K562 (cell line): ENCODE results near the gene LAMB4. TPM values are rescaled to one million over a fixed set of nuclear protein-coding genes. Genes with fewer than 3 reads are reported as not detected.

Experiments
- ATAC-seq: fragments of 200-7000 bp; cut with Tn5 transposase; 3 replicates; pipeline ENCODE4 v1.9.1; 2020; ENCODE audit warnings: moderate library complexity
- BruUV-seq: library from RNA; stranded (reverse); fragments of 400-500 nt; replicated peaks from 2 replicates; lab custom pipeline; 2021; lab: Mats Ljungman, UMichigan
- CTCF ChIA-PET: fragments of 300-600 bp; formaldehyde crosslinking; extraction: SDS; loops from one replicate; lab custom pipeline; 2021; ENCODE audit warnings: low intra/inter-chr PET ratio; lab: Yijun Ruan, JAX
- POLR2A ChIA-PET: fragments of 300-600, 350-650 bp; sonication (Branson Sonifier 250); formaldehyde crosslinking; extraction: SDS; loops from one replicate; lab custom pipeline; 2021; ENCODE audit warnings: antibody characterized with exemption, inconsistent platforms; lab: Yijun Ruan, JAX
- DNase-seq, 4 experiments: peaks; one replicate each; pipeline versions ENCODE4 v3.0.0 to v3.0.0-alpha.2; 2011 to 2018; ENCODE audit warnings: low spot score in 3 of 4, mixed read lengths in 3 of 4; ENCODE audit errors: extremely low read depth in 1 of 4
- FAIRE-seq: peaks from 2 replicates; lab custom pipeline; 2011; peaks lifted over from hg19 to GRCh38; lab: Jason Lieb, UNC
- H2AFZ ChIP-seq: 2 replicates; pipeline ENCODE4 v1.6.0; 2011; ENCODE audit warnings: low read depth, low read length, control low read depth, inconsistent platforms
- H3K27ac ChIP-seq: fragments of 200-600 bp; 3 replicates; pipeline ENCODE4 v1.8.0; 2011; ENCODE audit warnings: low read depth, mild to moderate bottlenecking, control low read depth, inconsistent platforms, low read length, moderate library complexity, mixed read lengths; ENCODE audit errors: extremely low read depth
- H3K27me3 ChIP-seq, 2 experiments: fragments of 300-600 bp in 1 of 2; 2 replicates in 1 of 2; 3 replicates in 1 of 2; pipeline versions ENCODE4 v1.6.0 to v1.8.0; 2011; ENCODE audit warnings: inconsistent platforms in 2 of 2, low read length in 2 of 2, mild to moderate bottlenecking in 1 of 2, mixed read lengths in 1 of 2, moderate library complexity in 1 of 2; ENCODE audit not compliant: control insufficient read depth in 2 of 2, insufficient read depth in 2 of 2
- H3K36me3 ChIP-seq: fragments of 300-600 bp; 3 replicates; pipeline ENCODE4 v1.8.0; 2011; ENCODE audit warnings: mild to moderate bottlenecking, low read length, inconsistent platforms; ENCODE audit not compliant: control insufficient read depth, insufficient read depth
- H3K4me1 ChIP-seq, 2 experiments: fragments of 200-600 bp in 1 of 2; replicated peaks in 1 of 2; 2 replicates in 1 of 2; 3 replicates in 1 of 2; pipeline versions ENCODE4 v1.5.1 to v1.8.0; 2011; ENCODE audit warnings: inconsistent platforms in 2 of 2, low read length in 2 of 2, mild to moderate bottlenecking in 1 of 2, mixed read lengths in 1 of 2, moderate library complexity in 1 of 2; ENCODE audit not compliant: control insufficient read depth in 2 of 2, insufficient read depth in 2 of 2
- H3K4me2 ChIP-seq: 2 replicates; pipeline ENCODE4 v1.6.1; 2011; ENCODE audit warnings: low read length, control low read depth, inconsistent platforms, mixed read lengths; ENCODE audit not compliant: insufficient read depth
- H3K4me3 ChIP-seq: fragments of 200-600 bp; sonication (generic), shearing (Covaris generic); 2 replicates; pipeline ENCODE4 v1.5.1; 2016; ENCODE audit warnings: control low read depth, inconsistent platforms
- H3K79me2 ChIP-seq: fragments of 200-600 bp; 3 replicates; pipeline ENCODE4 v1.8.0; 2011; ENCODE audit warnings: low read length, inconsistent platforms; ENCODE audit not compliant: control insufficient read depth, insufficient read depth
- H3K9ac ChIP-seq, 2 experiments: 2 replicates each; pipeline versions ENCODE4 v1.6.0 to v1.6.1; 2011; ENCODE audit warnings: low read depth in 2 of 2, low read length in 2 of 2, control low read depth in 1 of 2, inconsistent platforms in 1 of 2, mild to moderate bottlenecking in 1 of 2, mixed read lengths in 1 of 2; ENCODE audit not compliant: insufficient read depth in 1 of 2
- H3K9me1 ChIP-seq: one replicate; pipeline ENCODE4 v1.6.0; 2011; ENCODE audit warnings: inconsistent platforms, mild to moderate bottlenecking, low read length, moderate library complexity; ENCODE audit not compliant: control insufficient read depth, insufficient read depth
- H3K9me3 ChIP-seq: replicated peaks from 2 replicates; pipeline ENCODE4 v1.5.1; 2011; ENCODE audit warnings: low read depth, low read length, inconsistent platforms; ENCODE audit not compliant: control insufficient read depth, insufficient read depth
- H4K20me1 ChIP-seq: replicated peaks from 2 replicates; pipeline ENCODE4 v1.6.1; 2011; ENCODE audit warnings: low read length, inconsistent platforms, mixed read lengths; ENCODE audit not compliant: control insufficient read depth, insufficient read depth
- MED1 ChIP-seq: sonication (generic); formaldehyde crosslinking; IDR thresholded peaks from 2 replicates; pipeline ENCODE4 v1.8.1; 2023; ENCODE audit warnings: missing genetic modification reagents, borderline replicate concordance
- NFRKB ChIP-seq: fragments of 450-650 bp; IDR thresholded peaks from 2 replicates; pipeline ENCODE4 v1.6.1; 2016; ENCODE audit warnings: low read depth
- PHF20 ChIP-seq: fragments of 450-650 bp; IDR thresholded peaks from 2 replicates; pipeline ENCODE4 v1.6.1; 2018; ENCODE audit not compliant: partially characterized antibody
- ZNF24 ChIP-seq: fragments of 450-650 bp; IDR thresholded peaks from 2 replicates; pipeline ENCODE4 v1.6.1; 2016
- WGBS: fragments of 100-300 bp; shearing (Covaris generic); methylation state at CpG from one replicate; pipeline ENCODE4 v1.1.6; 2016; ENCODE audit warnings: low coverage, mixed read lengths; ENCODE audit not compliant: insufficient coverage; ENCODE audit errors: missing lambda C conversion rate; 5-methylcytosine and 5-hydroxymethylcytosine counted together
- in situ Hi-C: fragments of 300-500 bp; cut with MboI; formaldehyde crosslinking; loops from 4 replicates; pipeline ENCODE4 v1.15.0; 2018; ENCODE audit warnings: inconsistent platforms, mixed read lengths
- intact Hi-C: fragments of 100-400 bp; cut with micrococcal nuclease; formaldehyde crosslinking; loops from 2 replicates; pipeline ENCODE4 v1.14.2; 2022
- polyA plus RNA-seq, 8 experiments: library from polyadenylated mRNA; depleted of rRNA in 4 of 8; stranded (reverse) in 5 of 8; unstranded in 3 of 8; fragments of >200 nt; fragmentation: Nextera tagmentation in 2 of 8; fragmentation: Illumina TruSeq in 1 of 8; extraction: Ambion mirVana in 2 of 8; extraction: Trizol in 1 of 8; gene quantifications; 2 replicates each; pipeline versions ENCODE4 v1.2.1 to v1.2.3, GENCODE V29; 2011 to 2014; ENCODE audit warnings: inconsistent platforms in 1 of 8, missing spikeins in 1 of 8
- total RNA-seq, 7 experiments: library from RNA; depleted of rRNA in 6 of 7; stranded (reverse); fragments of >200 nt in 6 of 7; fragmentation: Illumina TruSeq in 2 of 7; extraction: Trizol in 2 of 7; gene quantifications; 2 replicates each; pipeline versions ENCODE4 v1.2.1 to v1.2.3, GENCODE V29; 2011 to 2021; ENCODE audit warnings: low replicate concordance in 1 of 7
- TF ChIP-seq, protein P1 (sequence below): fragments of 450-650 bp; IDR thresholded peaks from 2 replicates; pipeline ENCODE4 v1.6.1; 2016; ENCODE audit warnings: missing biosample characterization, missing genetic modification characterization
- TF ChIP-seq, protein P2 (sequence below): fragments of 450-650 bp; formaldehyde crosslinking; IDR thresholded peaks from 2 replicates; pipeline ENCODE4 v1.4.0; 2020; ENCODE audit warnings: mild to moderate bottlenecking, mixed read lengths
- TF ChIP-seq, protein P3 (sequence below): fragments of 450-650 bp; formaldehyde crosslinking; IDR thresholded peaks from 2 replicates; pipeline ENCODE4 v1.4.0; 2022; ENCODE audit warnings: missing genetic modification characterization
- TF ChIP-seq, protein P4 (sequence below): fragments of 450-650 bp; conservative IDR thresholded peaks from 2 replicates; pipeline ENCODE4 v1.6.1; 2016; ENCODE audit warnings: missing genetic modification characterization, low read depth, mild to moderate bottlenecking, control low read depth, missing compliant biosample characterization
- TF ChIP-seq, protein P5 (sequence below): fragments of 200-800 bp; sonication (Bioruptor generic); IDR thresholded peaks from 2 replicates; pipeline ENCODE4 v1.6.1; 2017; ENCODE audit warnings: missing genetic modification characterization, missing compliant biosample characterization

LAMB4 gene
- total and polyA plus RNA-seq, 9 of the 15 experiments (the other 6 are each of a cell fraction or from before 2014, with no cell fraction given): 0.06 to 0.13 (median 0.07) TPM; not detected in 6

DNA sequence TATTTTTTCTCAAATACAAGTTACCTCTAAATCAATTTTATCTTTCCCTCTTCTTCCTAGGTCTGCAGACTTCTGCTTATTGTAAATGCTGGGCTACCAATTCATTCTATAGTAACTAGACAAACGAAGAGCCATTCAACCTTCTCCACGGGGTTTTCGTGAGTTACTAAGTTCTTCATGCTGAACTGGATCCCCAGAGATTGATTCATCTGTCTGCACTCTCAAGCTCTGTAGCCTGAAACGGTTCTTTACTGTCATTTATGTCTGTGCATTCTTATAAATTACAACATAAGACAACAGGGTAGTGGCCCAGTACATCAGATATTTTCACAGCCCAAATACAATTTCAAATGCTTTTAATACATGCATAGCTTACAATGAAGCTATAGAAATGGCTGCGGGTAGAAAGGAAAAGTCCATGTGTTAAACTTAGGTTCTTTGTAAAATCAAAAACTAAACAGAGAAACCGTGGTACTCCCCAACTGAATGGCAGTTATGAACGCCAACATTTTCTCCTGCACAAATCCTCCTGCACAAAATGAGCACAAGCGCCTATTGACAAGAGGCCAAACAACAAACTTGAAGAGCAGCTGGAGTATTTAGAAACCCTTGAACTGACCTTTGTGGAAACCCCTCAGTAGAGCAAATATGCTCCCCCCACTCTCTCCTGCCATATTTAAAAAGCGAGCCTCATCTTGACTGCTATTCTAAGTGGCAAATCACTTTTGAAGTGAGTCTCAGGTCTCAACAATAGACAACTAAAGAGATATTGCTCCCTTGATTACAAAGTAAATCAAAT is 147.9 kb downstream of the LAMB4 start:
- Histone ChIP-seq H3K27ac (no peak overlapping the region), H3K9ac (no peak overlapping the region), H3K9me3 (no peaks in the 10 kb centered on the region), H3K27me3 (no peaks in the 10 kb centered on the region), H3K9me1 (no peaks in the 10 kb centered on the region), H3K4me1 (no peaks in the 10 kb centered on the region), H3K4me3 (no peak overlapping the region), H3K79me2 (no peaks in the 10 kb centered on the region), H2AFZ (no peak overlapping the region), H3K36me3 (peaks cover 7% of the 10 kb centered on the region; the same call in 2 of the 3 replicates), H4K20me1 (no peaks in the 10 kb centered on the region), H3K4me2 (no peak overlapping the region)
- WGBS: 44% methylated on average over 9 of the region's 9 CpGs
- CTCF ChIA-PET: interaction anchor here (0.6 kb wide), 1 partner anchor 489 kb away, joined by 3 read pairs; no protein-coding TSS in a partner anchor
- POLR2A ChIA-PET: interaction anchor here (0.6 to 1.7 kb wide), 8 partner anchors 10 to 81 kb away, joined by 3 to 8 read pairs (median 3); partner anchors contain the start of gene LAMB1
- intact Hi-C loops: no loop called here
- no peak for DNase-seq
- in situ Hi-C loops: no loop called here
- BruUV-seq: no TSS peak
- FAIRE-seq: no peak
- ATAC-seq: no peak
- TF ChIP-seq, protein P1, sequence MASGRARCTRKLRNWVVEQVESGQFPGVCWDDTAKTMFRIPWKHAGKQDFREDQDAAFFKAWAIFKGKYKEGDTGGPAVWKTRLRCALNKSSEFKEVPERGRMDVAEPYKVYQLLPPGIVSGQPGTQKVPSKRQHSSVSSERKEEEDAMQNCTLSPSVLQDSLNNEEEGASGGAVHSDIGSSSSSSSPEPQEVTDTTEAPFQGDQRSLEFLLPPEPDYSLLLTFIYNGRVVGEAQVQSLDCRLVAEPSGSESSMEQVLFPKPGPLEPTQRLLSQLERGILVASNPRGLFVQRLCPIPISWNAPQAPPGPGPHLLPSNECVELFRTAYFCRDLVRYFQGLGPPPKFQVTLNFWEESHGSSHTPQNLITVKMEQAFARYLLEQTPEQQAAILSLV (tag): no peak
- no peak for TF ChIP-seq ZNF24
- no peak for TF ChIP-seq NFRKB
- TF ChIP-seq, protein P2, sequence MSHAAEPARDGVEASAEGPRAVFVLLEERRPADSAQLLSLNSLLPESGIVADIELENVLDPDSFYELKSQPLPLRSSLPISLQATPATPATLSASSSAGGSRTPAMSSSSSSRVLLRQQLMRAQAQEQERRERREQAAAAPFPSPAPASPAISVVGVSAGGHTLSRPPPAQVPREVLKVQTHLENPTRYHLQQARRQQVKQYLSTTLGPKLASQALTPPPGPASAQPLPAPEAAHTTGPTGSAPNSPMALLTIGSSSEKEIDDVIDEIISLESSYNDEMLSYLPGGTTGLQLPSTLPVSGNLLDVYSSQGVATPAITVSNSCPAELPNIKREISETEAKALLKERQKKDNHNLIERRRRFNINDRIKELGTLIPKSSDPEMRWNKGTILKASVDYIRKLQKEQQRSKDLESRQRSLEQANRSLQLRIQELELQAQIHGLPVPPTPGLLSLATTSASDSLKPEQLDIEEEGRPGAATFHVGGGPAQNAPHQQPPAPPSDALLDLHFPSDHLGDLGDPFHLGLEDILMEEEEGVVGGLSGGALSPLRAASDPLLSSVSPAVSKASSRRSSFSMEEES (CRISPR knock-in tag): no peak
- TF ChIP-seq, protein P3, sequence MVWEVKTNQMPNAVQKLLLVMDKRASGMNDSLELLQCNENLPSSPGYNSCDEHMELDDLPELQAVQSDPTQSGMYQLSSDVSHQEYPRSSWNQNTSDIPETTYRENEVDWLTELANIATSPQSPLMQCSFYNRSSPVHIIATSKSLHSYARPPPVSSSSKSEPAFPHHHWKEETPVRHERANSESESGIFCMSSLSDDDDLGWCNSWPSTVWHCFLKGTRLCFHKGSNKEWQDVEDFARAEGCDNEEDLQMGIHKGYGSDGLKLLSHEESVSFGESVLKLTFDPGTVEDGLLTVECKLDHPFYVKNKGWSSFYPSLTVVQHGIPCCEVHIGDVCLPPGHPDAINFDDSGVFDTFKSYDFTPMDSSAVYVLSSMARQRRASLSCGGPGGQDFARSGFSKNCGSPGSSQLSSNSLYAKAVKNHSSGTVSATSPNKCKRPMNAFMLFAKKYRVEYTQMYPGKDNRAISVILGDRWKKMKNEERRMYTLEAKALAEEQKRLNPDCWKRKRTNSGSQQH (CRISPR knock-in tag): no peak
- TF ChIP-seq MED1 (CRISPR knock-in tag): no peak
- TF ChIP-seq PHF20: no peak
- TF ChIP-seq, protein P4, sequence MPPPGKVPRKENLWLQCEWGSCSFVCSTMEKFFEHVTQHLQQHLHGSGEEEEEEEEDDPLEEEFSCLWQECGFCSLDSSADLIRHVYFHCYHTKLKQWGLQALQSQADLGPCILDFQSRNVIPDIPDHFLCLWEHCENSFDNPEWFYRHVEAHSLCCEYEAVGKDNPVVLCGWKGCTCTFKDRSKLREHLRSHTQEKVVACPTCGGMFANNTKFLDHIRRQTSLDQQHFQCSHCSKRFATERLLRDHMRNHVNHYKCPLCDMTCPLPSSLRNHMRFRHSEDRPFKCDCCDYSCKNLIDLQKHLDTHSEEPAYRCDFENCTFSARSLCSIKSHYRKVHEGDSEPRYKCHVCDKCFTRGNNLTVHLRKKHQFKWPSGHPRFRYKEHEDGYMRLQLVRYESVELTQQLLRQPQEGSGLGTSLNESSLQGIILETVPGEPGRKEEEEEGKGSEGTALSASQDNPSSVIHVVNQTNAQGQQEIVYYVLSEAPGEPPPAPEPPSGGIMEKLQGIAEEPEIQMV (tag): no peak
- TF ChIP-seq, protein P5, sequence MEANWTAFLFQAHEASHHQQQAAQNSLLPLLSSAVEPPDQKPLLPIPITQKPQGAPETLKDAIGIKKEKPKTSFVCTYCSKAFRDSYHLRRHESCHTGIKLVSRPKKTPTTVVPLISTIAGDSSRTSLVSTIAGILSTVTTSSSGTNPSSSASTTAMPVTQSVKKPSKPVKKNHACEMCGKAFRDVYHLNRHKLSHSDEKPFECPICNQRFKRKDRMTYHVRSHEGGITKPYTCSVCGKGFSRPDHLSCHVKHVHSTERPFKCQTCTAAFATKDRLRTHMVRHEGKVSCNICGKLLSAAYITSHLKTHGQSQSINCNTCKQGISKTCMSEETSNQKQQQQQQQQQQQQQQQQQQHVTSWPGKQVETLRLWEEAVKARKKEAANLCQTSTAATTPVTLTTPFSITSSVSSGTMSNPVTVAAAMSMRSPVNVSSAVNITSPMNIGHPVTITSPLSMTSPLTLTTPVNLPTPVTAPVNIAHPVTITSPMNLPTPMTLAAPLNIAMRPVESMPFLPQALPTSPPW (CRISPR knock-in tag): no peak
